ENCODE results near the gene LTBP1.

DNA sequence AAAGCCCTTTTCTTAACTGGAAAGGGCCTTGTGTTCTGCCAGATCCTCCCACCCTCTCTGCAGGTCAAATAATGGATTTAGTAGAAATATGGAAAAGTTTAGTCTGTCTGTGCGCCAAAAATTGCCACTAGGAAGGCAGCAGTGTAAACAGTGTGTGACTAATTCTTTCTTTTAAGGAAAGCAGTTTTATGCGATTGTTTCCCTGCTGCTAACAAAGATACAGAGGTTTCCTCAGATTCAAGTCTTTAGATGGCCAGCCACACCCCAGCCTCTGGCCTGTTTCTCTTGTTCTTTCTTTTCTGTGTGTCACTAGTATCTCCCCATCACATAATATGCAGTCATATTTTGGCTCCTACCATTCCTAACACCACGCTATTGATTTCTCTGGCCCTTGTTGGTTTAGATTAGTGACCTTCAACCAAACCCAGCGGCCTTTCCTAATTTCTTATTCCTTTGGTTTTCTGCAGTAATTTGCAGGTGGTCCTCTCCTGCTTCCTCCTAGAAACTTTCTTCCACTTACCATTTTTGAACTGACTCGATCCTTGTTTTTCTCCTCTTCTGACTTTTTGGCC is 157.4 kb downstream of the LTBP1 start:
- TF ChIP-seq, protein P1, sequence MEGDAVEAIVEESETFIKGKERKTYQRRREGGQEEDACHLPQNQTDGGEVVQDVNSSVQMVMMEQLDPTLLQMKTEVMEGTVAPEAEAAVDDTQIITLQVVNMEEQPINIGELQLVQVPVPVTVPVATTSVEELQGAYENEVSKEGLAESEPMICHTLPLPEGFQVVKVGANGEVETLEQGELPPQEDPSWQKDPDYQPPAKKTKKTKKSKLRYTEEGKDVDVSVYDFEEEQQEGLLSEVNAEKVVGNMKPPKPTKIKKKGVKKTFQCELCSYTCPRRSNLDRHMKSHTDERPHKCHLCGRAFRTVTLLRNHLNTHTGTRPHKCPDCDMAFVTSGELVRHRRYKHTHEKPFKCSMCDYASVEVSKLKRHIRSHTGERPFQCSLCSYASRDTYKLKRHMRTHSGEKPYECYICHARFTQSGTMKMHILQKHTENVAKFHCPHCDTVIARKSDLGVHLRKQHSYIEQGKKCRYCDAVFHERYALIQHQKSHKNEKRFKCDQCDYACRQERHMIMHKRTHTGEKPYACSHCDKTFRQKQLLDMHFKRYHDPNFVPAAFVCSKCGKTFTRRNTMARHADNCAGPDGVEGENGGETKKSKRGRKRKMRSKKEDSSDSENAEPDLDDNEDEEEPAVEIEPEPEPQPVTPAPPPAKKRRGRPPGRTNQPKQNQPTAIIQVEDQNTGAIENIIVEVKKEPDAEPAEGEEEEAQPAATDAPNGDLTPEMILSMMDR (IDR thresholded peaks at IDR 0.05), result no peak
- TF ChIP-seq POLR2A (IDR thresholded peaks at IDR 0.05), result no peak
